ENCODE results near the gene CTDNEP1. TPM values are rescaled to one million over a fixed set of nuclear protein-coding genes. Genes with fewer than 3 reads are reported as not detected.
A peak's percentile ranks its signal among the peaks of the same experiment; 100 is the strongest.

The CTDNEP1 gene
- total RNA-seq, 1 donor from 2014 or later: 179 TPM

DNA sequence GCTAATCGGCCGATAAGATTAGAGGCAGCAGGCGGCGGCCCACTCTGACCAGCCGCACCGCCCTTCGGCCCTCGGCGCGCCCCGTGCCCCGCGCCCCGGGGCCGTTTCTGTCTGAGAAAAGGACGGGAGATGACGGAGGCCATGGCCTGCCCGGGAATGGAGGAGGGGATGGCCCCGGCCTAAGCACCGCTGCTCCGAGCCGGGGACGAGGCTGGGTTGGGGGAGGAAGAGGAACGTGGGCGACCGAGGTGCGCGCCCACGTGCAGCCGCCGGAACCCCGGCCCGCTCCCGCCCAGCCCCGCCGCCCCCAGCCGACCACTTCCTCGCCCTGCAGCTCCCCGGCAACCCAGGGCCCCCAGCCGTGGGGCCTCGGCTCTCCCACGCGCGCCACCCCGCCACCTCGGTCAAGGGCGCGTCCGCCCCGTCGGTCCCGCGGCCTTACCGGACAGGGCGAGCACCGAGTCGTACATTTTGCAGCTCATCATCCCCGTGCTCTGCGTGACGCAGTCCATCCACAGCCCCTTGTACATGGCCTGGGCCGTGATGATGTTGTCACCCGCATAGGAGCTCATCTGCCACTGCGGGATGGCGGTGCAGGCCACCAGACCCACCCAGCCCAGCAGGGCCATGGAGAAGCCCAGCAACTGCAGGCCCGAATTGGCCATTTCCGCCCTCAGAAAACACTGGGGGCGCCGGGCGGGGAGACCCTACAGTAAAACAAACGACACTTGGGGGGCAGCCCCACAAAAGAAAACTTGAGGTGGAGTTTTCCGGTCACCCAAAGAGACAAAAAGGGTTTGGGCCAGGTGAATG is 10.1 kb upstream of the CTDNEP1 start:
- Mint-ChIP-seq H3K9me3 (no peaks in the 10 kb centered on the region), H3K27ac (ENCODE audit: unreplicated experiment) (no peak overlapping the region), H3K36me3 (ENCODE audit: low read depth) (peaks cover 9% of the 10 kb centered on the region), H3K27me3 (ENCODE audit: low read depth) (peaks cover 80% of the 10 kb centered on the region), H3K4me1 (peaks cover 13% of the 10 kb centered on the region), H3K4me3 (peak overlapping the region; percentile 72)
- TF ChIP-seq, protein P1, sequence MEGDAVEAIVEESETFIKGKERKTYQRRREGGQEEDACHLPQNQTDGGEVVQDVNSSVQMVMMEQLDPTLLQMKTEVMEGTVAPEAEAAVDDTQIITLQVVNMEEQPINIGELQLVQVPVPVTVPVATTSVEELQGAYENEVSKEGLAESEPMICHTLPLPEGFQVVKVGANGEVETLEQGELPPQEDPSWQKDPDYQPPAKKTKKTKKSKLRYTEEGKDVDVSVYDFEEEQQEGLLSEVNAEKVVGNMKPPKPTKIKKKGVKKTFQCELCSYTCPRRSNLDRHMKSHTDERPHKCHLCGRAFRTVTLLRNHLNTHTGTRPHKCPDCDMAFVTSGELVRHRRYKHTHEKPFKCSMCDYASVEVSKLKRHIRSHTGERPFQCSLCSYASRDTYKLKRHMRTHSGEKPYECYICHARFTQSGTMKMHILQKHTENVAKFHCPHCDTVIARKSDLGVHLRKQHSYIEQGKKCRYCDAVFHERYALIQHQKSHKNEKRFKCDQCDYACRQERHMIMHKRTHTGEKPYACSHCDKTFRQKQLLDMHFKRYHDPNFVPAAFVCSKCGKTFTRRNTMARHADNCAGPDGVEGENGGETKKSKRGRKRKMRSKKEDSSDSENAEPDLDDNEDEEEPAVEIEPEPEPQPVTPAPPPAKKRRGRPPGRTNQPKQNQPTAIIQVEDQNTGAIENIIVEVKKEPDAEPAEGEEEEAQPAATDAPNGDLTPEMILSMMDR (conservative IDR thresholded peaks at IDR 0.05): no peak
- no peak for DNase-seq (ENCODE audit: low read depth, low spot score)

DNA sequence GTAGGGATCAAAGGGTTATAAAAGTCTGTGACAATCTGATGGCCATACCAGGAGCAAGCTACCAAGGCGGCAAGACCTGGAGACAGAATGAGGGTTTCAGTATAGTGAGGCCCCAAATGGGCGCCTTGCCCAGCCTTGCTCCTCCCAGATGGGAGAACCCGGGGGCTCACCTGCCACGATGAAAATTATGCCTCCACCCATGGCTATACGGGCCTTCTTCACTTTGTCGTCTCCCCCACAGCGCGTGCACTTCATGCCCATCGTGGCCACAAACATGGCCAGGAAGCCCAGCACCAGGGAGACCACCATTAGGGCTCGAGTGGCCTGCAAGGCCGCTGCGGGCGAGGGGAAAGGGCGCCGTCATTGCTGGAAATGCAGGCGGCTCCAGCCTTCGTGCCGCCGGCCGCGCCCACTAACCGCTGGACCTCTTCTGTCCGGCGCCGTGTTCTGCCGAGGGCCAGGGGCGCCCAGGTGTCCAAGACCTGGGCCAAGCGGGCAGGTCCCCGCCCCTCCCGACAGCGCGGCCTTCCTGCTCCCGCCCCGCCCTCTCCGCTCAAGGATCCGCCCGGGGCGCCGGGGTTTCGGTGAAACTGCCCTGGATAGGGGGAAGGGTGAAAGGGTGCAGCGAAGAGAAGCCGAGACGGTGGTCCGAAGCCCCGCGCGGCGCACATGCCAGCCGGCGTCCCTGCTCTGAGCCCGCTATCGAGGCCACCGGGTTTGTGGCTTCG is 9.3 kb upstream of the CTDNEP1 start:
- Mint-ChIP-seq H3K27me3 (ENCODE audit: low read depth) (peaks cover 77% of the 10 kb centered on the region), H3K27ac (ENCODE audit: unreplicated experiment) (no peak overlapping the region), H3K4me1 (peaks cover 13% of the 10 kb centered on the region), H3K9me3 (no peaks in the 10 kb centered on the region), H3K4me3 (peak overlapping the region; percentile 72), H3K36me3 (ENCODE audit: low read depth) (peaks cover 13% of the 10 kb centered on the region)
- no peak for DNase-seq (ENCODE audit: low read depth, low spot score)
- TF ChIP-seq, protein P1 (conservative IDR thresholded peaks at IDR 0.05): no peak

DNA sequence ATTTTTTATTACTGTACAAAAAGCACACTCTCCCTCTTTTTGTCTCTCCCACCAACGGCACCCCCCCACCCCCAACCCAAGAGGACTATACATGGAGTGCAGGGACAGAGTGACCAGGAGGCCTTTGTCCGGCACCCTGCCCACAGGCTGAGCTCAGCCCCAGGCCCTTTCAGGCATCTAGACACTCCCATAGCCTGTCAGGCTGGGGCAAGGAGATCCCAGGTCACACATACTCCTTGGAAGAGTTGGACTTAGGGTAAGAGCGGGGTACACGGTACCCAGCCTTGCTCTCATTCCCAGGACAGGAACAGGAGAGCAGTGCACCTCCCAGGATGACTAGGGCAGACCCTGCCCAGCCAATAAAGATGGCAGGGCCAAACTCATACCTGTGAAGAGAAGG is 8.6 kb upstream of the CTDNEP1 start:
- TF ChIP-seq, protein P1 (conservative IDR thresholded peaks at IDR 0.05): no peak
- H3K27ac Mint-ChIP-seq (ENCODE audit: unreplicated experiment): no peak overlapping the region
- no peak for DNase-seq (ENCODE audit: low read depth, low spot score)
- H3K4me3 Mint-ChIP-seq: no peak overlapping the region
- no peaks in the 10 kb centered on the region for H3K9me3 Mint-ChIP-seq
- H3K4me1 Mint-ChIP-seq: peaks cover 13% of the 10 kb centered on the region
- H3K27me3 Mint-ChIP-seq (ENCODE audit: low read depth): peaks cover 70% of the 10 kb centered on the region
- peaks cover 13% of the 10 kb centered on the region for H3K36me3 Mint-ChIP-seq (ENCODE audit: low read depth)

DNA sequence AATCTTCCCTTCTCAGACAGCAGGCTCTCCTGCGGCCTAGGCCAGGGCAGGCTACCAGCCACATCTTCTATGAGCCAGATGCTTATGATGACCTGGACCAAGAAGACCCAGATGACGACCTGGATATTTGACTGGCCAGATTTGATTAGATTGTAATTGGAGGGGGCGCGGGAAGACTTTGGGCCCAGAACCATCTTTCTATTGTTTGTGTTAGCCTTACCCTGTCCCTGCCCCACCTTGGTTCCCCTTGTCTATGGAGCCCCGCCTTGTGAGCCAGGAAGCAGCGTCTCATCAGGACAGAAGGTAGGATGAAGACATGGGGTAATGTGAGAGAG is 8.0 kb upstream of the CTDNEP1 start:
- Mint-ChIP-seq H3K9me3 (no peaks in the 10 kb centered on the region), H3K36me3 (ENCODE audit: low read depth) (peaks cover 17% of the 10 kb centered on the region), H3K4me3 (peak overlapping the region; percentile 1), H3K27me3 (ENCODE audit: low read depth) (peaks cover 64% of the 10 kb centered on the region), H3K27ac (ENCODE audit: unreplicated experiment) (no peak overlapping the region), H3K4me1 (peaks cover 13% of the 10 kb centered on the region)
- TF ChIP-seq, protein P1 (conservative IDR thresholded peaks at IDR 0.05): no peak
- no peak for DNase-seq (ENCODE audit: low read depth, low spot score)

DNA sequence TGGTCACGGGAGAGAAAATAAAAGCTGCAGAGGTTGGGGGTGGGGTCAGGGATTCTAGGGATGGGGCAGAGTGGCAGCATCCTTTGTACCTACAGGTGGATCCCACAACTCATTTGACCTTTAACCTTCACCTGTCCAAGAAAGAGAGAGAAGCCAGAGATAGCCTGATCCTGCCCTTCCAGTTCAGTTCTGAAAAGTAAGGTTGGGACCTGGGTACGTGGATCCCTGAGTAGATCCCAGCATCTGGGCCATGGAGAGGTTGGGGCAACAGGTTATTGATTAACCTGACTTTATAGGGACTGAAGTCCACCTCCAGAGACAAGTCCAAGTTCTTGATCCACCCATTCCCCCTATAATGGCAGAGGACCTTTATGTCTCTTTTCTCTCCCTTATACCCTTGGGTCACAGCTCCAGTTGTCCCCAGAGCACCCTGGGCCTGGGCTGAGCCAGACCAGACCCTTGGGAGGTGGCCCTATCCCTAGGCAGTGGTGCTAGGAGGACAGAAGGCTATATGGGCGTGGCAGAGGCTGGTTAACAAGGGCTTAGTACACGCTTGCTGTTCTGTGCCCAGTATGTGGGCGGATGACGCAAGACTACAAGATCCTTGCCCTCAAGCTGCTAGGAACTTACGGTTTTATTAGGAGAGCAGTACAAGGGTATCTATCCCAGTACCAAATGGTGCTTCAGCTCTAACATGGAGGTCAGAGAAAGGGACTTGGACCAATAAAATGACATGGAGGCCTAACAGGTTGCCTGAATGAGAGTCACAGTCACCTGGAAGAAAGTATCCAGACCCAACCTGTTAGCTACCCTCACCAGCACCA is 7.4 kb upstream of the CTDNEP1 start:
- no peaks in the 10 kb centered on the region for H3K9me3 Mint-ChIP-seq
- H3K36me3 Mint-ChIP-seq (ENCODE audit: low read depth): peaks cover 17% of the 10 kb centered on the region
- peaks cover 58% of the 10 kb centered on the region for H3K27me3 Mint-ChIP-seq (ENCODE audit: low read depth)
- TF ChIP-seq, protein P1 (conservative IDR thresholded peaks at IDR 0.05): no peak
- peak overlapping the region; percentile 19 for H3K4me3 Mint-ChIP-seq
- no peak overlapping the region for H3K27ac Mint-ChIP-seq (ENCODE audit: unreplicated experiment)
- no peak for DNase-seq (ENCODE audit: low read depth, low spot score)
- peaks cover 11% of the 10 kb centered on the region for H3K4me1 Mint-ChIP-seq
